SU-DHL-6 (cell line): ENCODE data around the gene NAP1L4.

Experiments used
- H2AFZ ChIP-seq: fragments of 200-600 bp; sonication (generic); 2 replicates; pipeline ENCODE4 v1.6.1; 2014; ENCODE audit warnings: low read depth, mild to moderate bottlenecking, moderate library complexity, mixed read lengths, antibody characterized with exemption, low read length; ENCODE audit not compliant: severe bottlenecking
- H3F3A ChIP-seq: fragments of 200-600 bp; shearing (Covaris generic); 2 replicates; pipeline ENCODE4 v1.6.0; 2016; ENCODE audit warnings: antibody characterized with exemption, mild to moderate bottlenecking; ENCODE audit not compliant: insufficient read depth
- H3K27ac ChIP-seq: fragments of 200-600 bp; sonication (generic); 2 replicates; pipeline ENCODE4 v1.5.1; 2016; ENCODE audit warnings: low read depth, mild to moderate bottlenecking, low read length, moderate library complexity, mixed read lengths
- H3K27me3 ChIP-seq: fragments of 200-600 bp; sonication (generic), shearing (Covaris generic); 2 replicates; pipeline ENCODE4 v1.6.0; 2014; ENCODE audit warnings: mild to moderate bottlenecking, low read length
- H3K36me3 ChIP-seq: fragments of 200-600 bp; sonication (generic); 2 replicates; pipeline ENCODE4 v1.6.1; 2014; ENCODE audit warnings: mild to moderate bottlenecking, low read length, mixed read lengths
- H3K4me2 ChIP-seq: fragments of 300-600, 200-600 bp; shearing (Covaris generic), sonication (generic); 2 replicates; pipeline ENCODE4 v1.6.0; 2014; ENCODE audit warnings: low read length, low read depth, mild to moderate bottlenecking; ENCODE audit not compliant: poor library complexity, severe bottlenecking
- H3K4me3 ChIP-seq: fragments of 200-600 bp; sonication (generic); 2 replicates; pipeline ENCODE4 v1.5.1; 2014; ENCODE audit warnings: antibody characterized with exemption, low read length, mild to moderate bottlenecking, mixed read lengths; ENCODE audit not compliant: insufficient read depth, poor library complexity, severe bottlenecking
- H3K79me2 ChIP-seq: fragments of 200-600 bp; sonication (generic); 2 replicates; pipeline ENCODE4 v1.6.1; 2014; ENCODE audit warnings: mild to moderate bottlenecking, low read length, moderate library complexity; ENCODE audit not compliant: insufficient read depth
- H3K9ac ChIP-seq: fragments of 200-600 bp; sonication (generic); 2 replicates; pipeline ENCODE4 v1.7.0; 2014; ENCODE audit warnings: mild to moderate bottlenecking, low read length
- H3K9me2 ChIP-seq: fragments of 200-600 bp; sonication (generic); replicated peaks from 2 replicates; pipeline ENCODE4 v1.6.1; 2014; ENCODE audit warnings: low read length; ENCODE audit not compliant: insufficient read depth
- H3K9me3 ChIP-seq: fragments of 200-600 bp; sonication (generic); 2 replicates; pipeline ENCODE4 v1.6.1; 2014; ENCODE audit warnings: low read length, mixed read lengths; ENCODE audit not compliant: insufficient read depth
- H4K20me1 ChIP-seq: fragments of 200-600 bp; sonication (generic); 2 replicates; pipeline ENCODE4 v1.6.1; 2014; ENCODE audit warnings: low read depth, mild to moderate bottlenecking, antibody characterized with exemption, low read length, moderate library complexity, mixed read lengths
- CTCF ChIP-seq: fragments of 200-600 bp; sonication (generic); IDR thresholded peaks from one replicate; pipeline ENCODE4 v1.5.1; 2017; ENCODE audit warnings: antibody characterized with exemption, mild to moderate bottlenecking, low read length, moderate library complexity; ENCODE audit not compliant: insufficient read depth, poor library complexity, severe bottlenecking
- EZH2phosphoT487 ChIP-seq: fragments of 200-600 bp; sonication (generic), shearing (Covaris generic); conservative IDR thresholded peaks from 2 replicates; pipeline ENCODE4 v1.6.1; 2018; ENCODE audit warnings: mild to moderate bottlenecking, antibody characterized with exemption, low read length, moderate library complexity, mixed read lengths

The NAP1L4 gene

GRCh38 chr11:3020011-3020410, 27.9 kb upstream of the NAP1L4 start:
- no peaks in the 10 kb centered on the region for H3F3A ChIP-seq
- TF ChIP-seq CTCF (no peak), EZH2phosphoT487 (no peak)
- H3K9me2 ChIP-seq, result no peaks in the 10 kb centered on the region
- no peaks in the 10 kb centered on the region for H3K79me2 ChIP-seq
- no peaks in the 10 kb centered on the region for H3K27me3 ChIP-seq
- no peaks in the 10 kb centered on the region for H3K9me3 ChIP-seq
- H3K4me3 ChIP-seq, result no peak overlapping the region
- H3K27ac ChIP-seq, result no peak overlapping the region
- no peak overlapping the region for H3K9ac ChIP-seq
- no peaks in the 10 kb centered on the region for H4K20me1 ChIP-seq
- H3K36me3 ChIP-seq, result no peaks in the 10 kb centered on the region; the same call in 1 of the 2 replicates
- no peak overlapping the region for H2AFZ ChIP-seq
- H3K4me2 ChIP-seq, result no peak overlapping the region

GRCh38 chr11:3018596-3018995, 26.5 kb upstream of the NAP1L4 start:
- Histone ChIP-seq H3K27ac (no peak overlapping the region), H3K9ac (no peak overlapping the region), H3K4me2 (no peak overlapping the region), H3K79me2 (no peaks in the 10 kb centered on the region), H3K36me3 (no peaks in the 10 kb centered on the region; the same call in 1 of the 2 replicates), H3F3A (no peaks in the 10 kb centered on the region), H2AFZ (no peak overlapping the region), H4K20me1 (no peaks in the 10 kb centered on the region), H3K27me3 (no peaks in the 10 kb centered on the region), H3K9me3 (no peaks in the 10 kb centered on the region), H3K4me3 (no peak overlapping the region), H3K9me2 (no peaks in the 10 kb centered on the region)
- TF ChIP-seq CTCF (no peak), EZH2phosphoT487 (no peak)

DNA sequence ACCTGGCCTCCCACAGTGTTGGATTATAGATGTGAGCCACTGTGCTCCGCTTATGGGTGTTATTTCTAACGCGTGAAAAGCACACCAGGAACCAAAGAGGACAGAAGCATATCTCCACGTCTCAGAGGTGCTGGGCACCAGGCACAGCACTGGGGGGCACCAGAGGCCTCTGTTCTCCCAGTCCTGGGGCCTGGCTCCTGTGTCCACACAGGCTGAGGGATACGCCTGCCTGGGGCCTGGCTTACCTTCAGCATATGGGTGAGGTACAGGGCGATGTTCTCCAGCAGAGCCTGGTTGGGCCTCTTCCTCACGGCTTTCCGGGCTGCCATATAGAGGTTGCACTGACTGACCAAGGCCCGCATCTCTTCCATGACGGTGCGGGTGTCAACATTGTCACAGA, 24.7 kb upstream of the NAP1L4 start:
- Histone ChIP-seq H3K4me2 (no peak overlapping the region), H3K4me3 (no peak overlapping the region), H3K9ac (no peak overlapping the region), H4K20me1 (no peaks in the 10 kb centered on the region), H3K36me3 (no peaks in the 10 kb centered on the region; the same call in 1 of the 2 replicates), H3K9me3 (no peaks in the 10 kb centered on the region), H2AFZ (no peak overlapping the region), H3F3A (no peaks in the 10 kb centered on the region), H3K27me3 (no peaks in the 10 kb centered on the region), H3K79me2 (no peaks in the 10 kb centered on the region), H3K9me2 (no peaks in the 10 kb centered on the region), H3K27ac (no peak overlapping the region)
- TF ChIP-seq EZH2phosphoT487, result no peak
- no peak for TF ChIP-seq CTCF
